ENCODE measurements around the gene HS3ST3A1. TPM values are rescaled to one million over a fixed set of nuclear protein-coding genes. Genes with fewer than 3 reads are reported as not detected.

HS3ST3A1 gene
- total RNA-seq, 1 experiment from 2014 or later: not detected

DNA sequence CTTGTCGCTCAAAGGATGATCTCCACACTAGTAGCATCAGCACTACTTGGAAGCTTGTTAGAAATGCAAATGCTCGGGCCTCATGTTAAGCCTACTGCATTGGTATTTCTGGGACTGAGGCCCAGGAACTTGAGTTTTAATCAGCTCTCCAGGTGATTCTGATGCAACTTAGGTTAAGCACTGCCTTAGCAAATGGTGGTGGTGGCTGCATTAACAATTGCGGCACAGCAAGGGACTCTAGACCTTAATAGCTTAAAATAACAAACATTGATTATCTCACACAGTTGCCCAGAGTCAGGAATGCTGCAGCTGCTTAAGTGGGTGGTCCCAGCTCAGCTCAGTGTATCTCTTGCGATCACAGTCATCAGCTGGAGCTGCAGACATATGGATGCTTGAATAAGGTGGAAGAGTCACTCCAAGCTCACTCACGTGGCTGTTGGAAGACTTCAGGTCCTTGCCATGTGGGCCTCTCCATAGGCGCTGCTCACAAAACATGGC is 25.8 kb downstream of the HS3ST3A1 start:
- TF ChIP-seq, protein P1, sequence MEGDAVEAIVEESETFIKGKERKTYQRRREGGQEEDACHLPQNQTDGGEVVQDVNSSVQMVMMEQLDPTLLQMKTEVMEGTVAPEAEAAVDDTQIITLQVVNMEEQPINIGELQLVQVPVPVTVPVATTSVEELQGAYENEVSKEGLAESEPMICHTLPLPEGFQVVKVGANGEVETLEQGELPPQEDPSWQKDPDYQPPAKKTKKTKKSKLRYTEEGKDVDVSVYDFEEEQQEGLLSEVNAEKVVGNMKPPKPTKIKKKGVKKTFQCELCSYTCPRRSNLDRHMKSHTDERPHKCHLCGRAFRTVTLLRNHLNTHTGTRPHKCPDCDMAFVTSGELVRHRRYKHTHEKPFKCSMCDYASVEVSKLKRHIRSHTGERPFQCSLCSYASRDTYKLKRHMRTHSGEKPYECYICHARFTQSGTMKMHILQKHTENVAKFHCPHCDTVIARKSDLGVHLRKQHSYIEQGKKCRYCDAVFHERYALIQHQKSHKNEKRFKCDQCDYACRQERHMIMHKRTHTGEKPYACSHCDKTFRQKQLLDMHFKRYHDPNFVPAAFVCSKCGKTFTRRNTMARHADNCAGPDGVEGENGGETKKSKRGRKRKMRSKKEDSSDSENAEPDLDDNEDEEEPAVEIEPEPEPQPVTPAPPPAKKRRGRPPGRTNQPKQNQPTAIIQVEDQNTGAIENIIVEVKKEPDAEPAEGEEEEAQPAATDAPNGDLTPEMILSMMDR (IDR thresholded peaks at IDR 0.05; ENCODE audit: insufficient read depth in 1 of 2, low read depth in 1 of 2, low read length in 1 of 2, severe bottlenecking in 1 of 2, unreplicated experiment in 1 of 2): no peak
- no peaks in the 10 kb centered on the region for H3K9me3 ChIP-seq
- Mint-ChIP-seq H3K4me3 (ENCODE audit: unreplicated experiment) (no peak overlapping the region), H3K27me3 (ENCODE audit: insufficient read depth, unreplicated experiment) (no peaks in the 10 kb centered on the region), H3K27ac (ENCODE audit: unreplicated experiment) (no peak overlapping the region), H3K36me3 (ENCODE audit: insufficient read depth, unreplicated experiment) (no peaks in the 10 kb centered on the region), H3K4me1 (ENCODE audit: low read depth, unreplicated experiment) (no peaks in the 10 kb centered on the region), H3K9me3 (ENCODE audit: unreplicated experiment) (peaks cover 9% of the 10 kb centered on the region)
- no peaks in the 10 kb centered on the region for H3K36me3 ChIP-seq (ENCODE audit: control insufficient read depth, insufficient read depth, low read length)
- no peak overlapping the region for H3K4me3 ChIP-seq (ENCODE audit: low read depth, low read length)
- no TSS peak for BruUV-seq (replicated peaks)
- POLR2A ChIA-PET: no interaction called here
- intact Hi-C loops (cut with micrococcal nuclease; ENCODE audit: unreplicated experiment): no loop called here
- DNase-seq: no peak
- CTCF ChIA-PET: no interaction called here
- H3K27me3 ChIP-seq (replicated peaks; ENCODE audit: control insufficient read depth, insufficient read depth, low read length): no peaks in the 10 kb centered on the region
- H3K4me1 ChIP-seq: no peaks in the 10 kb centered on the region

DNA sequence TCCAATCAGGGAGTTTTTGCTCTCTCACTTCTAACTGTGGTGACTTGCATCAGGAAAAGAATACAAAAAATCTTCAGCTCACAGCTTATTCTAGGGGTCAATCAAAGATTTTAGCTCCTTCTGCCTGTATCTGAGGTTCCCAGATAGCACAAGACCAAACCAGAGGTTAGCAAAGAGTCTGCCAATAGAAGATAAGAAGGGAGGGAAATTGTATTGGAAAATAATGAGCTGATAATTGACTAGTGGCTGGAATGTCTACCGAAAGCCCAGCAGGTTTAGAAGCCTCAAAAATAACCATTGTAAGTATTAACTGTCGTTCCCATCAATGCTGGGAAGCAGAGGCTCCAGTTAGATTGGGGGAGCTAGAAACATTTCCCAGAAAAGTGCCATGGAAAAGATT is 26.3 kb downstream of the HS3ST3A1 start:
- Mint-ChIP-seq H3K27ac (ENCODE audit: unreplicated experiment) (no peak overlapping the region), H3K4me1 (ENCODE audit: low read depth, unreplicated experiment) (no peaks in the 10 kb centered on the region), H3K9me3 (ENCODE audit: unreplicated experiment) (peaks cover 9% of the 10 kb centered on the region), H3K4me3 (ENCODE audit: unreplicated experiment) (no peak overlapping the region), H3K27me3 (ENCODE audit: insufficient read depth, unreplicated experiment) (no peaks in the 10 kb centered on the region), H3K36me3 (ENCODE audit: insufficient read depth, unreplicated experiment) (no peaks in the 10 kb centered on the region)
- Histone ChIP-seq H3K36me3 (ENCODE audit: control insufficient read depth, insufficient read depth, low read length) (no peaks in the 10 kb centered on the region), H3K27me3 (replicated peaks; ENCODE audit: control insufficient read depth, insufficient read depth, low read length) (no peaks in the 10 kb centered on the region), H3K4me3 (ENCODE audit: low read depth, low read length) (no peak overlapping the region), H3K9me3 (no peaks in the 10 kb centered on the region), H3K4me1 (no peaks in the 10 kb centered on the region)
- no TSS peak for BruUV-seq (replicated peaks)
- ChIA-PET POLR2A (no interaction called here), CTCF (no interaction called here)
- intact Hi-C loops (cut with micrococcal nuclease; ENCODE audit: unreplicated experiment): no loop called here
- TF ChIP-seq, protein P1 (IDR thresholded peaks at IDR 0.05; ENCODE audit: insufficient read depth in 1 of 2, low read depth in 1 of 2, low read length in 1 of 2, severe bottlenecking in 1 of 2, unreplicated experiment in 1 of 2): no peak
- no peak for DNase-seq

DNA sequence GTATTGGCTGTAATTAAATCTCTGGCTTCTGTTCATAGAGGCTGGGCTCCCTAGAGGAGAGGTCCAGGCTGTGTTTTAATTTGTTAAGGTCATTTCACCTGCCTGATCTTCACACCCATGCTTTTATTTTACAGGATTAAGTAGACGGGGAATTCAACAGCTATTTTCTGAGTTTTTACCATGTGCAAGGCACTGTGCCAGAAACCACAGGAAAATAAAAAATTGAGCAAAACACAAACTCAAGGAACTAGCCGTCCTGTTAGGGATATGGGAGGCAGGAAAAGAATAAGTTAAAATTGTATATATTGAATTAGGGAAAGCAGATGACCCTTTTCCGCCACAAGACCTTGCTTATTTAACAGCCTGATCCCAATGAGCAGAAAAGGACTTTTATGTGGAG is 29.1 kb downstream of the HS3ST3A1 start:
- TF ChIP-seq, protein P1 (IDR thresholded peaks at IDR 0.05; ENCODE audit: insufficient read depth in 1 of 2, low read depth in 1 of 2, low read length in 1 of 2, severe bottlenecking in 1 of 2, unreplicated experiment in 1 of 2): no peak
- Histone ChIP-seq H3K9me3 (no peaks in the 10 kb centered on the region), H3K27me3 (replicated peaks; ENCODE audit: control insufficient read depth, insufficient read depth, low read length) (no peaks in the 10 kb centered on the region), H3K4me3 (ENCODE audit: low read depth, low read length) (no peak overlapping the region), H3K4me1 (no peaks in the 10 kb centered on the region), H3K36me3 (ENCODE audit: control insufficient read depth, insufficient read depth, low read length) (no peaks in the 10 kb centered on the region)
- peaks cover 9% of the 10 kb centered on the region for H3K9me3 Mint-ChIP-seq (ENCODE audit: unreplicated experiment)
- CTCF ChIA-PET: no interaction called here
- H3K4me1 Mint-ChIP-seq (ENCODE audit: low read depth, unreplicated experiment): no peaks in the 10 kb centered on the region
- H3K36me3 Mint-ChIP-seq (ENCODE audit: insufficient read depth, unreplicated experiment): no peaks in the 10 kb centered on the region
- intact Hi-C loops (cut with micrococcal nuclease; ENCODE audit: unreplicated experiment): no loop called here
- no TSS peak for BruUV-seq (replicated peaks)
- no peak for DNase-seq
- no peaks in the 10 kb centered on the region for H3K27me3 Mint-ChIP-seq (ENCODE audit: insufficient read depth, unreplicated experiment)
- POLR2A ChIA-PET: no interaction called here
- H3K4me3 Mint-ChIP-seq (ENCODE audit: unreplicated experiment): no peak overlapping the region
- no peak overlapping the region for H3K27ac Mint-ChIP-seq (ENCODE audit: unreplicated experiment)

Data from Caco-2 (cell line).